K562 (cell line): Measurements from ENCODE around the gene SHLD1. TPM values are rescaled to one million over a fixed set of nuclear protein-coding genes. Genes with fewer than 3 reads are reported as not detected.

ENCODE experiments used
- CSDE1 ChIP-seq, 2 experiments: fragments of 450-650 bp; IDR thresholded peaks; 2 replicates each; pipeline ENCODE4 v1.6.1; 2016; ENCODE audit warnings: mild to moderate bottlenecking in 1 of 2
- DNMT1 ChIP-seq: fragments of 450-650 bp; IDR thresholded peaks from 2 replicates; pipeline ENCODE4 v1.6.1; 2016; ENCODE audit warnings: antibody characterized with exemption, mild to moderate bottlenecking
- FOXK1 ChIP-seq: sonication (generic); formaldehyde crosslinking; IDR thresholded peaks from 2 replicates; pipeline ENCODE4 v1.8.0; 2022; ENCODE audit warnings: missing genetic modification reagents, mild to moderate bottlenecking, borderline replicate concordance
- FOXK2 ChIP-seq, 2 experiments: fragments of 450-650 bp; IDR thresholded peaks in 1 of 2; conservative IDR thresholded peaks in 1 of 2; 2 replicates each; pipeline ENCODE4 v1.6.1; 2016; ENCODE audit warnings: low read depth in 2 of 2, mild to moderate bottlenecking in 1 of 2
- GATA2 ChIP-seq: sonication (generic); formaldehyde crosslinking; IDR thresholded peaks from 2 replicates; pipeline ENCODE4 v1.4.0; 2020; ENCODE audit warnings: mild to moderate bottlenecking, missing genetic modification reagents
- HMG20A ChIP-seq: fragments of 450-650 bp; formaldehyde crosslinking; conservative IDR thresholded peaks from 2 replicates; pipeline ENCODE4 v1.4.0; 2020; ENCODE audit warnings: mild to moderate bottlenecking, mixed read lengths
- HNRNPH1 ChIP-seq: fragments of 200-400 bp; formaldehyde crosslinking; optimal IDR thresholded peaks from 2 replicates; pipeline ENCODE3; 2017; ENCODE audit warnings: low read depth, mild to moderate bottlenecking, low read length, moderate library complexity
- MEF2D ChIP-seq: conservative IDR thresholded peaks from 2 replicates; pipeline ENCODE4 v1.6.1; 2016; ENCODE audit warnings: low read depth, missing genetic modification characterization, missing compliant biosample characterization
- MYNN ChIP-seq, 2 experiments: sonication (generic); formaldehyde crosslinking in 1 of 2; IDR thresholded peaks; 2 replicates each; pipeline versions ENCODE4 v1.5.0 to v1.6.1; 2016 to 2020; ENCODE audit warnings: antibody characterized with exemption in 1 of 2, missing genetic modification reagents in 1 of 2
- NCOA2 ChIP-seq, 2 experiments: fragments of 450-650 bp; IDR thresholded peaks; 2 replicates each; pipeline ENCODE4 v1.6.1; 2018; ENCODE audit warnings: mild to moderate bottlenecking in 2 of 2, moderate library complexity in 1 of 2; ENCODE audit not compliant: partially characterized antibody in 2 of 2
- NR3C1 ChIP-seq: sonication (generic); formaldehyde crosslinking; IDR thresholded peaks from 2 replicates; pipeline ENCODE4 v1.8.1; 2022; ENCODE audit warnings: missing genetic modification reagents
- SAFB ChIP-seq: fragments of 200-400 bp; formaldehyde crosslinking; IDR thresholded peaks from 2 replicates; pipeline ENCODE4 v1.6.1; 2017; ENCODE audit warnings: low read depth, low read length, borderline replicate concordance
- SMAD3 ChIP-seq: fragments of 450-650 bp; formaldehyde crosslinking; conservative IDR thresholded peaks from 2 replicates; pipeline ENCODE4 v1.4.0; 2020; ENCODE audit warnings: mild to moderate bottlenecking
- SNIP1 ChIP-seq: fragments of 450-650 bp; IDR thresholded peaks from 2 replicates; pipeline ENCODE4 v1.7.1; 2017; ENCODE audit warnings: low read depth, mild to moderate bottlenecking
- TFAM ChIP-seq: fragments of 250-450 bp; sonication (Bioruptor Pico); conservative IDR thresholded peaks from 2 replicates; pipeline ENCODE4 v1.5.0; 2021; ENCODE audit warnings: mild to moderate bottlenecking, moderate library complexity
- THRAP3 ChIP-seq: fragments of 450-650 bp; IDR thresholded peaks from 2 replicates; pipeline ENCODE4 v1.6.1; 2016; ENCODE audit warnings: mild to moderate bottlenecking, inconsistent platforms, borderline replicate concordance
- ZBTB2 ChIP-seq: fragments of 450-650 bp; IDR thresholded peaks from 2 replicates; pipeline ENCODE4 v1.6.1; 2016; ENCODE audit warnings: antibody characterized with exemption
- ZNF23 ChIP-seq: fragments of 250-450 bp; sonication (Bioruptor Pico); IDR thresholded peaks from 2 replicates; pipeline ENCODE4 v1.4.0; 2020; ENCODE audit warnings: mild to moderate bottlenecking
- ZNF512 ChIP-seq: IDR thresholded peaks from 2 replicates; pipeline ENCODE4 v1.6.1; 2016; ENCODE audit warnings: missing genetic modification characterization, missing compliant biosample characterization
- ZNF583 ChIP-seq: fragments of 250-450 bp; sonication (Bioruptor Pico); IDR thresholded peaks from 2 replicates; pipeline ENCODE4 v1.4.0; 2020
- polyA plus RNA-seq, 8 experiments: library from polyadenylated mRNA; depleted of rRNA in 4 of 8; stranded (reverse) in 5 of 8; unstranded in 3 of 8; fragments of >200 nt; fragmentation: Nextera tagmentation in 2 of 8; fragmentation: Illumina TruSeq in 1 of 8; extraction: Ambion mirVana in 2 of 8; extraction: Trizol in 1 of 8; gene quantifications; 2 replicates each; pipeline versions ENCODE4 v1.2.1 to v1.2.3, GENCODE V29; 2011 to 2014; ENCODE audit warnings: inconsistent platforms in 1 of 8, missing spikeins in 1 of 8
- total RNA-seq, 7 experiments: library from RNA; depleted of rRNA in 6 of 7; stranded (reverse); fragments of >200 nt in 6 of 7; fragmentation: Illumina TruSeq in 2 of 7; extraction: Trizol in 2 of 7; gene quantifications; 2 replicates each; pipeline versions ENCODE4 v1.2.1 to v1.2.3, GENCODE V29; 2011 to 2021; ENCODE audit warnings: low replicate concordance in 1 of 7
- TF ChIP-seq, protein P1 (sequence below): fragments of 450-650 bp; IDR thresholded peaks from one replicate; pipeline ENCODE4 v1.6.1; 2018; ENCODE audit warnings: mild to moderate bottlenecking, moderate library complexity; ENCODE audit not compliant: partially characterized antibody
- TF ChIP-seq, protein P2 (sequence below): fragments of 250-450 bp; sonication (Bioruptor Pico); IDR thresholded peaks from 2 replicates; pipeline ENCODE4 v1.5.1; 2021; ENCODE audit warnings: mild to moderate bottlenecking
- TF ChIP-seq, protein P3 (sequence below): fragments of 450-650 bp; IDR thresholded peaks from 2 replicates; pipeline ENCODE4 v1.6.1; 2016

SHLD1 gene
- total and polyA plus RNA-seq, 9 of the 15 experiments (the other 6 are each of a cell fraction or from before 2014, with no cell fraction given), result 3.7 to 21.6 (median 8.2) TPM

DNA sequence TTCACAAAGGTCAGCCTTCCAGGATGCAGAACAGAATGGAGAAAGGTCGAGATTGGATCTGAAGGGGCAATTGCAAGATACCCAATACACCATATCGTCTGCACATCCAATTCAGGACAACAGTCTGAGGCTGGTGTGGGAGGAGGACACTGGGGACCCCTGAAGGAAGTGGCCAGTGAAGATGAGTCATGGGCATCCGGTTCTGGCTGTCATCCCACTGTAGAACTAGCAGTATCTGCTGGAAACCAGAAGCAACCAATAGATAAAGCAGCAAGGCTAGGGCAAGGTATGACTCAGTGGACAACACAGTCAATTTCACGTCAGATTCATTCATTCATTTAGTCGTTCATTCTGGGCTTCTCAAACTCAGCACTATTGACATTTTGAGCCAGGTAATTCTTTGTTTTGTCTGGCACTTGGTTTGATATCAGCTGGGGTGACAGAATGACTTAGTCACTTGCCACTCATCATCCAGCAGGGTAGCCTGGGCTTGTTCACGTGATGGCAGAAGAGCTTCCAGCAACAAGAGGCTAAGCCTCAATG is 30.3 kb upstream of the SHLD1 start (continued):
- TF ChIP-seq, protein P1, sequence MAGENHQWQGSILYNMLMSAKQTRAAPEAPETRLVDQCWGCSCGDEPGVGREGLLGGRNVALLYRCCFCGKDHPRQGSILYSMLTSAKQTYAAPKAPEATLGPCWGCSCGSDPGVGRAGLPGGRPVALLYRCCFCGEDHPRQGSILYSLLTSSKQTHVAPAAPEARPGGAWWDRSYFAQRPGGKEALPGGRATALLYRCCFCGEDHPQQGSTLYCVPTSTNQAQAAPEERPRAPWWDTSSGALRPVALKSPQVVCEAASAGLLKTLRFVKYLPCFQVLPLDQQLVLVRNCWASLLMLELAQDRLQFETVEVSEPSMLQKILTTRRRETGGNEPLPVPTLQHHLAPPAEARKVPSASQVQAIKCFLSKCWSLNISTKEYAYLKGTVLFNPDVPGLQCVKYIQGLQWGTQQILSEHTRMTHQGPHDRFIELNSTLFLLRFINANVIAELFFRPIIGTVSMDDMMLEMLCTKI, result no peak
- TF ChIP-seq NR3C1 (CRISPR knock-in tag) (no peak), MYNN (IDR thresholded peaks at IDR 0.05) (0 out of 2 replicates have a peak, but pooled peaks have one; percentile 62), MYNN (CRISPR knock-in tag; IDR thresholded peaks at IDR 0.05) (no peak), HNRNPH1 (no peak), TFAM (CRISPR knock-in tag) (no peak), ZNF512 (tag) (no peak), FOXK2 (conservative IDR thresholded peaks at IDR 0.05 in 1 of 2, IDR thresholded peaks at IDR 0.05 in 1 of 2; ENCODE audit: low read depth in 2 of 2) (peak; percentile 41 to 54; a peak in 1 of 4 replicates), ZNF23 (no peak), CSDE1 (IDR thresholded peaks at IDR 0.05) (no peak), NCOA2 (IDR thresholded peaks at IDR 0.05; ENCODE audit: partially characterized antibody in 2 of 2) (peak; percentile 62 to 66), FOXK1 (CRISPR knock-in tag) (no peak), DNMT1 (no peak), SMAD3 (CRISPR knock-in tag) (no peak), MEF2D (tag) (peak; percentile 56; the same call in 1 of the 2 replicates), ZNF583 (CRISPR knock-in tag) (no peak), ZBTB2 (peak; percentile 77; the same call in 1 of the 2 replicates), HMG20A (CRISPR knock-in tag) (no peak), SAFB (no peak), SNIP1 (no peak), THRAP3 (no peak), GATA2 (CRISPR knock-in tag) (peak; percentile 64; the same call in 1 of the 2 replicates)
- TF ChIP-seq, protein P2, sequence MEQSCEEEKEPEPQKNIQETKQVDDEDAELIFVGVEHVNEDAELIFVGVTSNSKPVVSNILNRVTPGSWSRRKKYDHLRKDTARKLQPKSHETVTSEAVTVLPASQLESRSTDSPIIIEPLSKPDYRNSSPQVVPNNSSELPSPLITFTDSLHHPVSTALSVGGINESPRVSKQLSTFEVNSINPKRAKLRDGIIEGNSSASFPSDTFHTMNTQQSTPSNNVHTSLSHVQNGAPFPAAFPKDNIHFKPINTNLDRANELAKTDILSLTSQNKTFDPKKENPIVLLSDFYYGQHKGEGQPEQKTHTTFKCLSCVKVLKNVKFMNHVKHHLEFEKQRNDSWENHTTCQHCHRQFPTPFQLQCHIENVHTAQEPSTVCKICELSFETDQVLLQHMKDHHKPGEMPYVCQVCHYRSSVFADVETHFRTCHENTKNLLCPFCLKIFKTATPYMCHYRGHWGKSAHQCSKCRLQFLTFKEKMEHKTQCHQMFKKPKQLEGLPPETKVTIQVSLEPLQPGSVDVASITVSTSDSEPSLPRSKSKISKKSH (CRISPR knock-in tag), result no peak
- TF ChIP-seq, protein P3, sequence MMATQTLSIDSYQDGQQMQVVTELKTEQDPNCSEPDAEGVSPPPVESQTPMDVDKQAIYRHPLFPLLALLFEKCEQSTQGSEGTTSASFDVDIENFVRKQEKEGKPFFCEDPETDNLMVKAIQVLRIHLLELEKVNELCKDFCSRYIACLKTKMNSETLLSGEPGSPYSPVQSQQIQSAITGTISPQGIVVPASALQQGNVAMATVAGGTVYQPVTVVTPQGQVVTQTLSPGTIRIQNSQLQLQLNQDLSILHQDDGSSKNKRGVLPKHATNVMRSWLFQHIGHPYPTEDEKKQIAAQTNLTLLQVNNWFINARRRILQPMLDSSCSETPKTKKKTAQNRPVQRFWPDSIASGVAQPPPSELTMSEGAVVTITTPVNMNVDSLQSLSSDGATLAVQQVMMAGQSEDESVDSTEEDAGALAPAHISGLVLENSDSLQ, result peak; percentile 74
